ENCODE measurements around the gene CCDC88A.
A peak's percentile ranks its signal among the peaks of the same experiment; 100 is the strongest.
"Not testable (repeated sequence)": the region's sequence is repeated elsewhere in the genome, so short reads cannot be mapped to it uniquely, and the experiment has no call there.

Gene CCDC88A

GRCh38 chr2:55279214-55279835 is 140.3 kb downstream of the CCDC88A start:
- H3K4me3 ChIP-seq (ENCODE audit: low read depth, low read length); DNase-seq (ENCODE audit: low read depth): not testable (repeated sequence)

DNA sequence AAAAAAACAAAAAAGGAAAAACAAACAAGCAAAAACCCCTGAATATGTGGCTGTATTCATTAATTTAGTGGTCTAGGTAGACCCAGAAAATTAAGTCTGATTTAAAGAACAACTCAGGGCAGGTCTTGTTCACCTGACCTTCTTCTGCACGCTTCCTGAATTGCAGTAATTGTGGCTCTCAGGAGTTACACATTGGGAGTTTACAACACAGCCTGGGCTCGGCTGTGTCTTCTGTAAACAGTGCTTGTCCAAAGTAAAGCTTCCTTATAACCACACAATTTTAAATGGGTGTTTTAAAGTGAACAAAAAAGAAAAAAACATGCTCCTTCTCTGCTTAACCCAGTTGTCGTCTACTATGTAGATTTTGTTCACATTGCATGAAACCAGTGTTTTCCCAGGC is 142.3 kb downstream of the CCDC88A start:
- DNase-seq (ENCODE audit: low read depth): no peak
- TF ChIP-seq CTCF (IDR thresholded peaks at IDR 0.05; ENCODE audit: insufficient read depth, low read depth, low read length, missing control alignments): no peak

GRCh38 chr2:55274346-55274745 is 145.3 kb downstream of the CCDC88A start:
- not testable (repeated sequence) for H3K4me3 ChIP-seq (ENCODE audit: low read depth, low read length); DNase-seq (ENCODE audit: low read depth)

More for the DNA sequence above, 142.3 kb downstream of the CCDC88A start:
- H3K4me3 ChIP-seq (ENCODE audit: low read depth, low read length): no peak overlapping the region

- peak overlapping the region; percentile 72 for H3K4me3 ChIP-seq (ENCODE audit: low read depth, low read length)
- no peak for TF ChIP-seq CTCF (IDR thresholded peaks at IDR 0.05; ENCODE audit: insufficient read depth, low read depth, low read length, missing control alignments)
- DNase-seq (ENCODE audit: low read depth): peak; percentile 21
Measured at GRCh38 chr2:55269645-55269990, 150.0 kb downstream of the CCDC88A start.

- TF ChIP-seq CTCF (IDR thresholded peaks at IDR 0.05; ENCODE audit: insufficient read depth, low read depth, low read length, missing control alignments): peak; percentile 3
- peak; percentile 97 for DNase-seq (ENCODE audit: low read depth)
- peak within 1 kb of the TSS; percentile 72 for H3K4me3 ChIP-seq (ENCODE audit: low read depth, low read length)
Measured at GRCh38 chr2:55268907-55269644, 150.6 kb downstream of the CCDC88A start, which contains the start of gene MTIF2. Gene MTIF2, minus strand, starts transcription at chr2:55269231. Its CDS starts 5,373 bp downstream, at chr2:55263858.

- TF ChIP-seq CTCF (IDR thresholded peaks at IDR 0.05; ENCODE audit: insufficient read depth, low read depth, low read length, missing control alignments): no peak
- peak overlapping the region; percentile 72 for H3K4me3 ChIP-seq (ENCODE audit: low read depth, low read length)
- DNase-seq (ENCODE audit: low read depth): peak; percentile 8
Measured at GRCh38 chr2:55268288-55268906, 151.3 kb downstream of the CCDC88A start.

DNA sequence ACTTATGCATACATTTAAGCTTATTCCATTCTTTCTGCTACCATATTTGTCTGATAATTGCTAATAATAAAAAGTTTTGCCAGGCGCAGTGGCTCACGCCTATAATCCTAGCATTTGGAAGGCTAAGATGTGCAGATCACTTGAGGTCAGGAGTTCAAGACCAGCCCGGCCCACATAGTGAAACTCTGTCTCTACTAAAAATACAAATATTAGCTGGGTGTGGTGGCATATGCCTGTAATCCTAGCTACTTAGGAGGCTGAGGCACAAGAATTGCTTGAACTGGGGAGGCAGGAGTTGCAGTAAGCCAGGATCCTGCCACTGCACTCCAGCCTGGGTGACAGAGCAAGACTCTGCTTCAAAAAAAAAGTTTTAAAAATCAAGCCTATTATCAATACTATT is 160.1 kb downstream of the CCDC88A start:
- H3K4me3 ChIP-seq (ENCODE audit: low read depth, low read length): not testable (repeated sequence)

GRCh38 chr2:55252832-55253231 is 166.8 kb downstream of the CCDC88A start:
- H3K4me3 ChIP-seq (ENCODE audit: low read depth, low read length): no peak overlapping the region
- TF ChIP-seq CTCF (IDR thresholded peaks at IDR 0.05; ENCODE audit: insufficient read depth, low read depth, low read length, missing control alignments): no peak

More for the DNA sequence above, 160.1 kb downstream of the CCDC88A start:
- not testable (repeated sequence) for DNase-seq (ENCODE audit: low read depth)

More at GRCh38 chr2:55252832-55253231, 166.8 kb downstream of the CCDC88A start:
- DNase-seq (ENCODE audit: low read depth): no peak

Data from GM12865 (cell line).